Measurements from ENCODE around the gene CA9. TPM values are rescaled to one million over a fixed set of nuclear protein-coding genes. Genes with fewer than 3 reads are reported as not detected.

CA9 gene
- polyA plus RNA-seq, 3 donors from 2014 or later, result not detected

DNA sequence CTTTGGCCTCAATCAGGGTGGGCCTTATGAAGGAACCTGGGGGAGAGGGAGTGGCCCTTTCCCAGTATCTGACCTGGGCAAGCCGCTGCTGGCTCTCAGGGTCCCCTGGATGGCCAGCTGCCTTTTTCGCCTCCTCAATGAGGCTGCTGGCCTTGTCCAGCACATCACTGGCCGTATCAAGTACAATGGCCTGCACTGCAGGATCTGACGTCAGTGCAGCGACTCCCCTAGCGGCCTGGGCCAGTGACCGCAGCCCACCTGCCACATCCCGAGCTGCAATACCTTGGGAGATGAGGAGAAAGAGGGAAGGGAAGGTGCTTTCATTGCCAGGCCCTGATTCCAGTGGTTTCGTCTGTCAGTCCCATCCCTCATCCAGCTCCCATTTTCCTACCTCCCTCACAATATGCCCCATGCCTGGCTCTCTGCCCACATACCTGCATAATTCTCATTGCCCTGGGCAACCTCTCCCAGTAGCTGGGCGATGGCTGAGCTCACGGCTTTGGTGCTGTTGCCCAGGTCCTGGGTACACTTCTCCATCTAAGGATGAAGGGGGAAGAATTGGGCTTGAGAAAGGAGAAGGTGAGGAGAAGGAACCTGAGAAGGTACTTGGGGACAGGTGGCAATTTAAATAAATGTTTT lies 39.2 kb downstream of the CA9 start:
- Mint-ChIP-seq H3K36me3 (peaks cover 21 to 75% (median 42%) of the 10 kb centered on the region in 3 donors), H3K4me3 (no peak overlapping the region), H3K27ac (no peak overlapping the region), H3K27me3 (ENCODE audit: low read depth in 3 of 3) (peaks cover 0 to 5% (median 2%) of the 10 kb centered on the region in 3 donors), H3K4me1 (no peaks in the 10 kb centered on the region), H3K9me3 (no peaks in the 10 kb centered on the region)
- no peak for DNase-seq

DNA sequence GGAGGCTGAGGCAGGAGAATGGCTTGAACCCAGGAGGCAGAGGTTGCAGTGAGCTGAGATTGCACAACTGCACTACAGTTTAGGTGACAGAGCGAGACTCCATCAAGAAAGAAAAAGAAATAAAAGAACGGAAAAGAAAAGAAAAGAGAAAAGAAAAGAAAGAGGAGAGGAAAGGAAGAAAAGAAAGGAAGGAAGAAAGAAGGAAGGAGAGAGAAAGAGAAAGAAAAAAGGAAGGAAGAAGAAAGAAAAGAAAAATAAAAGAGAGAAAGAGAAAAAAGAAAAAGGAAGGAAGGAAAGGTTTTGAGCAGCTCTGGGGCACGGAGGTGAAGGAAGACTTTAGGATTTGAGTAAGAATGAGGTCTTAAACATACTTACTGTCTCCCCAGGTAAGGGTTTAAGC lies 39.9 kb downstream of the CA9 start:
- H3K9me3 Mint-ChIP-seq, result no peaks in the 10 kb centered on the region
- H3K4me1 Mint-ChIP-seq, result no peaks in the 10 kb centered on the region
- peaks cover 0 to 5% (median 2%) of the 10 kb centered on the region in 3 donors for H3K27me3 Mint-ChIP-seq (ENCODE audit: low read depth in 3 of 3)
- peaks cover 25 to 75% (median 38%) of the 10 kb centered on the region in 3 donors for H3K36me3 Mint-ChIP-seq
- H3K27ac Mint-ChIP-seq, result peak overlapping the region in 1 of 6 donors; percentile 61
- DNase-seq, result no peak
- no peak overlapping the region for H3K4me3 Mint-ChIP-seq

DNA sequence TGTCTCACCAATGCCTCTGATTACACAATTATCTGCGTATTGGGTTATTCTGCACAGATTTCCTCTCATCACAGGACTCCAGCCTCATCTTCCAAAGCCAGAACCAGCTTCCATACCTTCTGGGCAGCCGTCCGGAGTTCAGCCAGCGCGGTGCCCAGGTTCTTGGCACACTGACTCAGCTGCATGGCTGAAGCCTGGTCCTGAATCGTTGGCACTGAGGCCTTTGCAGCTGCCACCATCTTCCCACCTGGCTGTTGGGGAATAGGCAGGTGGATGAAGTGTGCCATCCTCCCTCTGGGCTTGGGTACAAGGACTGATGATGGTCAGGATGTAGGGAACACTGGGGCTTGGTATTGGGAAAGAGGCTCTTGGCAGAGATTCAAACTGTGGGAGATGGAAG lies 40.4 kb downstream of the CA9 start:
- DNase-seq, result no peak
- Mint-ChIP-seq H3K27ac (peak overlapping the region in 3 of 6 donors; percentile 5 to 40 (median 39)), H3K4me3 (no peak overlapping the region), H3K4me1 (no peaks in the 10 kb centered on the region), H3K9me3 (no peaks in the 10 kb centered on the region), H3K27me3 (ENCODE audit: low read depth in 3 of 3) (peaks cover 0 to 5% (median 2%) of the 10 kb centered on the region in 3 donors), H3K36me3 (peaks cover 26 to 70% (median 35%) of the 10 kb centered on the region in 3 donors)

DNA sequence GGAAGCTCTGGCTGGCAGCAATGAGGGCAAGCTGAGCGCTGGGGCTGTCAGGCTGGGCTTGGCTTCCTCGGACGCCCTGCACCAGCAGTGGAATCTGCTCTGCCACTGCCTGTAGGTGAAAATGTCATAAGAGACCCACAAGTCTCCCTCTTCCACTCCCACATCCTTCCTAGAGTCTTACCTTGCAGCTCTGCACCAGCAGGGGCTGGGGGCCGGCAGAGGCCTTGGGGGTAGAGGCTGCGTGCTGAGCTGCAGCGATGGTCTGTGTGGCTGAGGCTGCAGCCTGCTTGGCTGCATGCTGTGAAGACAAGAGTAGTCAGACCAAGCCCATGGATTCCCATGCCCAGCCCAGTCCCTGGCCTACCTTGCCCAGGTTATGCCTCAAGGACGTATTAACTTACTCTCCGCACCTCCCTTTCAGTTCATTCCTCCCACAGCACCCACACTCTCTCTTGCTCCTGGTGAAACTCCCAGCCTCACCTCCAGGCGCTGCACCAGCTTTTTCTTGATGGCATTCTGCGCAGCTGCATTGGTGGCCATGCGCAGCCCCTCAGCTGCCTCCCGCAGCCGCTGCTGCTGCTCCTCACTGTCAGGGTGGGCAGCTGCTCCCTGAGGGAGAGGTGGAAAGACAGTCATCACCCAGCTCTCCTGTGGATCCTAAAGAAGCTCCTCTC lies 41.0 kb downstream of the CA9 start:
- DNase-seq, result no peak

DNA sequence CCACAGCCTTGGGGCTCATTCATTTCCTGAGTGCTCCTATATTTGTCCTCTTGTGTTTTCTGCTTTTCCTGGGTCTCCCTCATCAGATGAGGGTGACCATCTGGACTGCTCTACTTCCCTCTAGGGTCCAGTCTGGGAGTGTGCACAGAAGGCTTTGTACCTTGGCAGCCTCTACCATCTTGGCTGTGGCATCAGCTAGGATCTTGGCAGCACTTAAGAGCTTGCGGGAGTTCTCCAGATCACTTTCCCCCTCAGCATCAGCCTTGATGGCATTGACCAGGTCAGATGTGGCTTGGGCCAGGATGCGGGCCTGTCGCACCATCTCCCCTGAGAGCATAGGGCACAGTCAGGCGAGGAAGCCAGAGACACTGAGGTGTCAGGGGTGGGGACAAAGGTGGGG lies 42.5 kb downstream of the CA9 start:
- DNase-seq, result no peak
- H3K4me1 Mint-ChIP-seq, result no peaks in the 10 kb centered on the region

More for the DNA sequence above, 41.0 kb downstream of the CA9 start:
- H3K27ac Mint-ChIP-seq, result peak overlapping the region in 4 of 6 donors; percentile 40 to 66 (median 48)
- H3K4me3 Mint-ChIP-seq, result no peak overlapping the region
- H3K4me1 Mint-ChIP-seq, result no peaks in the 10 kb centered on the region
- peaks cover 32 to 73% (median 40%) of the 10 kb centered on the region in 3 donors for H3K36me3 Mint-ChIP-seq
- H3K9me3 Mint-ChIP-seq, result no peaks in the 10 kb centered on the region
- H3K27me3 Mint-ChIP-seq (ENCODE audit: low read depth in 3 of 3), result peaks cover 0 to 7% (median 2%) of the 10 kb centered on the region in 3 donors

DNA sequence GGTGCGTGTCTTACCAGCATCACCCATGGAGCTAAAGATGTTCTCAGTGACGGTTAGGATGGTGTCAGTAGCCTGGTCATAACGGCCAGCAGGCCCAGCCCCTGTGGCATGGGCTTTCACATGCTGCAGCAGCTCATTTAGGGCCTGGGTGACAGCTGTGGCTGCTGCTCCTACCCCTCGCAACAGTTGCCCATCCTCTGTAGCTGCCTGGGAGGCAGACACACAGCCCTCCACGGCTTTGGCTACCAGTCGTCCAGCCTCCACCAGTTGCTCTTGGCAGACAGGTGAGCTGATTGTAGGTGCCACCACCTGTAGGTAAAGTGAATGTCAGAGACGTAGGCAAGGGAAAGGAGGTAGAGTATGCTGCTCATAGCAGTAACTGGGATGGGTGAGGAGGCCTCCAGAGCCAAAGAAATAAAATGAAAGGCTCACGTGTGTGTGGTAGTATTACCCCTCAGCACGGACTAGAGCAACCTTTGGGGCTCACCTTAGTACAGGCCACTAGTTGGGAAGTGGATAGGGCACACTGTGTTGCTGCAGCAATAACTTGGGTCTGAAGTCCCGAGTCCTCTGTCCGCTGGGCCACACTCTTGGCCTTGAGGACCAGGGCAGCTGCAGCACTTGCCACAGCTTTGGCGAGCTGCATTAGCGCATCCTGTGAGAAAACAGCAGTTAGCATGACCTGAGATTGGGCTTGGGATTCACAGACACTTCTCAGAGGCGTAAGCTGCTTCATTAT lies 43.6 kb downstream of the CA9 start:
- Mint-ChIP-seq H3K4me1 (peaks cover 0 to 5% of the 10 kb centered on the region in 2 donors), H3K9me3 (no peaks in the 10 kb centered on the region), H3K4me3 (no peak overlapping the region), H3K27me3 (ENCODE audit: low read depth in 3 of 3) (peaks cover 0 to 5% (median 2%) of the 10 kb centered on the region in 3 donors), H3K27ac (peak overlapping the region in 3 of 6 donors; percentile 20 to 74 (median 36)), H3K36me3 (peaks cover 40 to 70% (median 41%) of the 10 kb centered on the region in 3 donors)
- DNase-seq, result no peak

More for the DNA sequence above, 42.5 kb downstream of the CA9 start:
- H3K36me3 Mint-ChIP-seq, result peaks cover 32 to 69% (median 35%) of the 10 kb centered on the region in 3 donors
- H3K27ac Mint-ChIP-seq, result peak overlapping the region in 5 of 6 donors; percentile 36 to 78 (median 74)
- peaks cover 0 to 5% (median 2%) of the 10 kb centered on the region in 3 donors for H3K27me3 Mint-ChIP-seq (ENCODE audit: low read depth in 3 of 3)
- H3K9me3 Mint-ChIP-seq, result no peaks in the 10 kb centered on the region
- no peak overlapping the region for H3K4me3 Mint-ChIP-seq

DNA sequence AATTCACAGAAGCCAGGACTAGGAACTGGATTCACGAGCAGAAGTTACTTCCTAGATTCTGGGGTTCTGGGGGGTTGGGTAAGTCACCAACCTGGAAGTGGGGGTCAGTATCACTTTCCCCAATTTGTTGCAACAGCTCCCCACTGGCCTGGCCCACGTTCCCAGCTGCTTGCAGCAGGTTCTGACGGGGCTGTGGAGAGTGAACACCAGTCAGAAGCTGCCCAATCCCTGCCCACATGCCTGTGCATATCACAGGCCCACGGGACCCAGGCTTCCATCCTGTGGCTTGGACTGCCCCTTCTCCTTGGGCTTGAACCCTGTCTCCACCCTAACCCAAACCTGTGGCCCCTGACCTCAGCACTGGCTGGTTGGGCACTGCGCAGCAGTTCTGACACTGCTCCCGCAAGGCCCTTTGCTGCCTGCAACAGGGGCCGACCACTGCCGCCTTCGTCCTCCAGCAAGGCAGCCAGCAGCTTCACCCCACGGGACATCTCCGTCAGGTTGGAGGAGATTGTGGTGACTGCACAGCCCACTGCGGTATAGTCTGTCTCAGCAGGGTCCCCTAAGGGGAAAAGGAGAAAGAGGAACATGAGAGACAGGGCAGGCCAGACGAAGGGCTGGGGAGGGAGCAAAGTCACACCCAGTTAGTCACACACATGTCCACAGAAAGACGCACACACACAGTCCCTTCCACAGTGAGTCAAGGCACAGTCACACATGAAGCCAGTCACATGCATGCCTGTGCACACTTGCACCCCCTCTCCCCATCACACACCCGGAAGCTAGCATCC lies 45.2 kb downstream of the CA9 start:
- H3K27me3 Mint-ChIP-seq (ENCODE audit: low read depth in 3 of 3), result peaks cover 0 to 5% (median 0%) of the 10 kb centered on the region in 3 donors
- no peaks in the 10 kb centered on the region for H3K9me3 Mint-ChIP-seq
- peaks cover 41 to 74% (median 55%) of the 10 kb centered on the region in 3 donors for H3K36me3 Mint-ChIP-seq
- H3K4me1 Mint-ChIP-seq, result peaks cover 0 to 6% of the 10 kb centered on the region in 2 donors
- no peak for DNase-seq
- H3K27ac Mint-ChIP-seq, result peak overlapping the region in 2 of 6 donors; percentile 10 to 85
- no peak overlapping the region for H3K4me3 Mint-ChIP-seq

DNA sequence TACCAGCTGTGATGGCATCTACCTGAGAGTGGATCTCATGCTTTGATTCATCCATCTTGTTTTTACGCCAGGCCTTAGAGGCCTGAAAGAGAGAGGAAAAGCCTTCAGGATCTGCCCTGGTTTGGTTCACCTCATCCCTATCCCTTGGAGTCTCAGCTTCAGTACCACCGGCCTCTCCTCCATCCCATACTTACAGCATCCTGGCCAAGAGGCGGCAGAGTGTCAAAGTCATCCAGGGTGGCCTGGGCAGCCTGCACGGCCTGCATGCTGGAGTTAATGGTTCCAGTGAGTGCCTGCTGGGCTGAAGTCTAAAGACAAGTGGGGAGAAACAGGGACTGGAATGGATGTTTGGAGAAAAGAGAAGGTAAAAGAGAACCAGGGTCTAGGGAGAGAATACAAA lies 45.8 kb downstream of the CA9 start:
- Mint-ChIP-seq H3K9me3 (no peaks in the 10 kb centered on the region), H3K36me3 (peaks cover 43 to 72% (median 58%) of the 10 kb centered on the region in 3 donors), H3K4me1 (peaks cover 2 to 8% of the 10 kb centered on the region in 2 donors), H3K27me3 (ENCODE audit: low read depth in 3 of 3) (peaks cover 0 to 5% (median 0%) of the 10 kb centered on the region in 3 donors), H3K4me3 (no peak overlapping the region), H3K27ac (peak overlapping the region in 2 of 6 donors; percentile 35 to 44)
- no peak for DNase-seq

DNA sequence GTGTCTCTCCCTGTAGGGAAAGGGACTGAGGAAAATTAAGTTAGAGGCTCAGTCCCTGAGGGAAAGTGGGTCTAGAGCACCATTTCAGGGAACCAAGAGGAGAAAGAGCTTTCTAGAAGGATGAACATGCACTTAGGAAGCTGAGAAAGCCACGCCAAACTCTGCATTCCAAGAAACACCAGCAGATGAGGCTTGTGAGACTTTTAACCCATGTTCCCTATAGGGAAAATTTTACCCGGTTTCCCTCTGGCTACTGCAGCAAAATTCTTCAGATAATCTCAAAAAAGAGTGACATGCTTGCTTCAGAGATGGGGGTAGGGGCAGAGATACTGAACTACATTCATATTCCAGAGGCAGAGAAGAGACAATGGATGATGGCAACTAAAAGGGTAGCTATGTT lies 49.7 kb downstream of the CA9 start:
- H3K4me3 Mint-ChIP-seq, result no peak overlapping the region
- peak overlapping the region in 2 of 6 donors; percentile 19 to 45 for H3K27ac Mint-ChIP-seq
- H3K27me3 Mint-ChIP-seq (ENCODE audit: low read depth in 3 of 3), result peaks cover 0 to 4% (median 0%) of the 10 kb centered on the region in 3 donors
- no peak for DNase-seq
- peaks cover 10 to 18% of the 10 kb centered on the region in 2 donors for H3K4me1 Mint-ChIP-seq
- no peaks in the 10 kb centered on the region for H3K9me3 Mint-ChIP-seq
- peaks cover 25 to 53% (median 48%) of the 10 kb centered on the region in 3 donors for H3K36me3 Mint-ChIP-seq

DNA sequence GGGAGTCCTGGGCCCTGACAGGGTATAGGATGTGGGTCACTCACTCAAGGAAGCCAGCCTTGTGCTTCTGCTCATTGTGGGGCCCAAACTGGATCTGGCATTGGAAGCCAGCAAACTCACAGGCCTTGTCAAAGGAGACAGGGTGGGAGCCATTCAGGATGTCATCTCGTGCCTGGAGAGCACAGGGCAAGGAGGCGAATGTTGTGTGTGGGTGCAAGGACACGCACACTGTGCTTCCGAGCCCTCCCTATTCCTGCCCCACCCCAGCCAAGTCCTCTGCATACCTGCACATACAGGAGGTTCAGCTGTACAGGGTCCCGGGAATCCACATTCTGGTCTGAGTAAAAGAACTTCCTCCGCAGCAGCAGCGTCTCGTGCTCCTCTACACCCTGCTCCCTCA lies 50.2 kb downstream of the CA9 start:
- no peaks in the 10 kb centered on the region for H3K9me3 Mint-ChIP-seq
- no peak overlapping the region for H3K27ac Mint-ChIP-seq
- peaks cover 0 to 4% (median 0%) of the 10 kb centered on the region in 3 donors for H3K27me3 Mint-ChIP-seq (ENCODE audit: low read depth in 3 of 3)
- peaks cover 23 to 52% (median 47%) of the 10 kb centered on the region in 3 donors for H3K36me3 Mint-ChIP-seq
- no peak for DNase-seq
- H3K4me3 Mint-ChIP-seq, result no peak overlapping the region
- H3K4me1 Mint-ChIP-seq, result peaks cover 10 to 18% of the 10 kb centered on the region in 2 donors

DNA sequence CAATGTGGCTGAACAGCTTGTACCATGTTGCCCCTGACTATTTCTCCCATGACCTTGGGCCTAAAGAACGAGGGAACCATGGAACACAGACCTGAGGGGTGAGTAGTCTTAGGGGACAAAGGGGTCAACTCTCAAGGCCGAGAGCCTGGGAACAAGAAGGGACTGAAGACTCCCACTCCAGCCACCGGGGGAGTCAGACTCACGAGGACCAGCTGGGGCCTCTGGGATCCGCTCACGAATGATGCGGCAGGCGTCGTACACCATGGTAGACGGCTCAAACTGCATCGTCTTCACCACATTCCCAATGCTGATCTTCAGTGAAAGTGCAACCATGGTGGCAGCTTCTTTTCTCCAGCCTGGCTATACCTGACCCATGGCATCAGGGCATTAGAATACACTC lies 51.6 kb downstream of the CA9 start:
- no peaks in the 10 kb centered on the region for H3K9me3 Mint-ChIP-seq
- H3K4me3 Mint-ChIP-seq, result peak overlapping the region in 1 of 5 donors; percentile 21
- DNase-seq, result no peak
- H3K36me3 Mint-ChIP-seq, result peaks cover 16 to 41% (median 39%) of the 10 kb centered on the region in 3 donors
- H3K27me3 Mint-ChIP-seq (ENCODE audit: low read depth in 3 of 3), result peaks cover 0 to 2% (median 0%) of the 10 kb centered on the region in 3 donors
- H3K27ac Mint-ChIP-seq, result peak overlapping the region in 2 of 6 donors; percentile 29 to 36
- H3K4me1 Mint-ChIP-seq, result peaks cover 10 to 18% of the 10 kb centered on the region in 2 donors

DNA sequence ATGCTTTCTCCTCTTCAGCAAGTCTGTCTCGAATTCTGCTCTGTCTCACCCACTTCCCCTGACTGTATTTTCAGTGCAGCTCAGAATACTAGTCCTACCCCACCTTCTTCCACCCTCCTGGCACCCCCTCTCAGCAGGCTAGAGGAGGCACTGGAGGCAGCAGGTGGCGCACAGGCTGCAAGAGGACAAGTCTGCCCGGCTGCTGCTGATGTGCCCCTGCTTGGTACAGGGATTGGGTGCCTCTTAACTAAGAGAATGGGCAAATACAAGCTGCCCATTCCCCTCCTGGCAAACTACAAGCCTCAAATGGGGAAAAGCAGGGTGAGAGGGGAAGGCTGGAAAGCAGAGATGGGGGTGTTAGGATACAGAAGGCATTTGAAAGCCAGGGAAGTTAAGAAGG lies 53.2 kb downstream of the CA9 start:
- Mint-ChIP-seq H3K4me3 (no peak overlapping the region), H3K27ac (peak overlapping the region in 1 of 6 donors; percentile 93), H3K27me3 (ENCODE audit: low read depth in 3 of 3) (peaks cover 0 to 2% (median 0%) of the 10 kb centered on the region in 3 donors), H3K36me3 (peaks cover 13 to 33% (median 30%) of the 10 kb centered on the region in 3 donors), H3K9me3 (no peaks in the 10 kb centered on the region), H3K4me1 (peaks cover 10 to 16% of the 10 kb centered on the region in 2 donors)
- DNase-seq, result peak; percentile 30 to 45 (median 35)

DNA sequence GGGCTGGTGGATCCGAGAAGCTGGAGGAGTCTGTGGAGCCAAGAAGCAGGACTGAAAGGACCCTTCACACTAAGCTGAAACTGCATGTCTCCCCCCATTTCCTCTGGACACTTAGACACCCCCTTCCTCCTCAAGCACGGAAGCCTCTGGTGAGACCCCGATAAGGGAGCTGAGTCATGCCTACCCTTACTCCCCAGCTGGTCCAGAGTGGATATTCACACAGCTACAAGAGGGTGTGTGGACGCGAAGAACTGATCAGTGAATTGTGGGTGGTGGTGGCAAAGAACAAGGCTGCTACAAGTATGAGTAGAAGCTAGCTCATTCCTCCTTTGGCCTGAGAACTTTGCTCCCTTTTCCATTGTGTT lies 53.9 kb downstream of the CA9 start:
- Mint-ChIP-seq H3K27ac (no peak overlapping the region), H3K27me3 (ENCODE audit: low read depth in 3 of 3) (peaks cover 0 to 2% (median 0%) of the 10 kb centered on the region in 3 donors), H3K4me1 (peaks cover 13 to 17% of the 10 kb centered on the region in 2 donors), H3K9me3 (no peaks in the 10 kb centered on the region), H3K4me3 (no peak overlapping the region), H3K36me3 (peaks cover 8 to 25% (median 23%) of the 10 kb centered on the region in 3 donors)
- no peak for DNase-seq

Measured in immature natural killer cell (primary cell).